Measurements from ENCODE around the gene LTA. TPM values are rescaled to one million over a fixed set of nuclear protein-coding genes. Genes with fewer than 3 reads are reported as not detected.

The LTA gene
- total RNA-seq, 5 donors from 2014 or later (not counting 1 experiment from before 2014, with no cell fraction given): 12.5 to 23.9 (median 17.9) TPM

GRCh38 chr6:31573239-31574105 is 1.4 kb downstream of the LTA start:
- 88% methylated on average over 9 of the region's 9 CpGs for WGBS (ENCODE audit: insufficient coverage)
- peak overlapping the region; percentile 91 to 99 (median 96) for H3K4me3 Mint-ChIP-seq
- DNase-seq (no peak), ATAC-seq (replicated peaks in 1 of 4) (no peak)
- H3K36me3 Mint-ChIP-seq: peaks cover 10% of the 10 kb centered on the region
- no peaks in the 10 kb centered on the region for H3K9me3 Mint-ChIP-seq
- peak overlapping the region; percentile 98 to 100 for H3K27ac Mint-ChIP-seq
- ChIA-PET CTCF (interaction anchor here (0.5 to 1.4 kb wide), 7 partner anchors 10 to 164 kb away, joined by 3 to 8 read pairs (median 3); no protein-coding TSS in a partner anchor), POLR2A (interaction anchor here (0.6 to 1.5 kb wide), 2 partner anchors 18 to 19 kb away, joined by 5 to 6 read pairs; partner anchors contain the start of gene NCR3 (in 1 of the 2))
- Histone ChIP-seq H3K27ac (ENCODE audit: low read length) (peak overlapping the region; percentile 92), H3K9me3 (no peaks in the 10 kb centered on the region), H3K36me3 (ENCODE audit: control insufficient read depth in 2 of 2, extremely low read depth in 1 of 2, insufficient read depth in 1 of 2, low read length in 1 of 2) (peaks cover 0 to 13% of the 10 kb centered on the region in 2 donors), H3K4me1 (ENCODE audit: control insufficient read depth in 1 of 2, extremely low read depth in 1 of 2, insufficient read depth in 2 of 2, low read length in 2 of 2) (peaks cover 53 to 93% of the 10 kb centered on the region in 2 experiments), H3K27me3 (replicated peaks in 1 of 2; ENCODE audit: control insufficient read depth in 2 of 2, extremely low read depth in 1 of 2, insufficient read depth in 2 of 2, low read length in 1 of 2) (no peaks in the 10 kb centered on the region), H3K4me3 (ENCODE audit: control insufficient read depth in 1 of 2, extremely low read depth in 1 of 2, low read length in 1 of 2) (no peak overlapping the region)
- H3K27me3 Mint-ChIP-seq: no peaks in the 10 kb centered on the region
- H3K4me1 Mint-ChIP-seq: peaks cover 94 to 95% (median 94%) of the 10 kb centered on the region in 3 donors

- peaks cover 0 to 18% of the 10 kb centered on the region in 2 donors for H3K36me3 ChIP-seq (ENCODE audit: control insufficient read depth in 2 of 2, extremely low read depth in 1 of 2, insufficient read depth in 1 of 2, low read length in 1 of 2)
- Mint-ChIP-seq H3K27ac (peak overlapping the region; percentile 98 to 100), H3K9me3 (no peaks in the 10 kb centered on the region), H3K27me3 (no peaks in the 10 kb centered on the region), H3K36me3 (peaks cover 15% of the 10 kb centered on the region), H3K4me3 (peak overlapping the region; percentile 86 to 99 (median 91)), H3K4me1 (peaks cover 94 to 95% (median 94%) of the 10 kb centered on the region in 3 donors)
- no peaks in the 10 kb centered on the region for H3K27me3 ChIP-seq (replicated peaks in 1 of 2; ENCODE audit: control insufficient read depth in 2 of 2, extremely low read depth in 1 of 2, insufficient read depth in 2 of 2, low read length in 1 of 2)
- ATAC-seq (replicated peaks in 1 of 4) (no peak), DNase-seq (no peak)
- ChIA-PET POLR2A (interaction anchor here (0.6 to 2.9 kb wide), 6 partner anchors 11 to 24 kb away, joined by 3 to 8 read pairs (median 4); partner anchors contain the start of gene NCR3 (in 1 of the 2)), CTCF (interaction anchor here (0.5 to 4.0 kb wide), 18 partner anchors 8 to 163 kb away, joined by 3 to 22 read pairs (median 5); partner anchors contain the start of genes ATP6V1G2 (in 1 of the 2), LST1 (in 1 of the 2) and NCR3 (in 1 of the 2))
- H3K4me1 ChIP-seq (ENCODE audit: control insufficient read depth in 1 of 2, extremely low read depth in 1 of 2, insufficient read depth in 2 of 2, low read length in 2 of 2): peaks cover 44 to 93% of the 10 kb centered on the region in 2 experiments
- H3K4me3 ChIP-seq (ENCODE audit: control insufficient read depth in 1 of 2, extremely low read depth in 1 of 2, low read length in 1 of 2): peak overlapping the region in 1 of 2 donors; percentile 79
- no peaks in the 10 kb centered on the region for H3K9me3 ChIP-seq
- peak overlapping the region; percentile 92 for H3K27ac ChIP-seq (ENCODE audit: low read length)
- 56% methylated on average over 12 of the region's 14 CpGs for WGBS (ENCODE audit: insufficient coverage)
Measured at GRCh38 chr6:31574106-31575061, 2.3 kb downstream of the LTA start.

DNA sequence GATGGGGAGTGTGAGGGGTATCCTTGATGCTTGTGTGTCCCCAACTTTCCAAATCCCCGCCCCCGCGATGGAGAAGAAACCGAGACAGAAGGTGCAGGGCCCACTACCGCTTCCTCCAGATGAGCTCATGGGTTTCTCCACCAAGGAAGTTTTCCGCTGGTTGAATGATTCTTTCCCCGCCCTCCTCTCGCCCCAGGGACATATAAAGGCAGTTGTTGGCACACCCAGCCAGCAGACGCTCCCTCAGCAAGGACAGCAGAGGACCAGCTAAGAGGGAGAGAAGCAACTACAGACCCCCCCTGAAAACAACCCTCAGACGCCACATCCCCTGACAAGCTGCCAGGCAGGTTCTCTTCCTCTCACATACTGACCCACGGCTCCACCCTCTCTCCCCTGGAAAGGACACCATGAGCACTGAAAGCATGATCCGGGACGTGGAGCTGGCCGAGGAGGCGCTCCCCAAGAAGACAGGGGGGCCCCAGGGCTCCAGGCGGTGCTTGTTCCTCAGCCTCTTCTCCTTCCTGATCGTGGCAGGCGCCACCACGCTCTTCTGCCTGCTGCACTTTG is 3.3 kb downstream of the LTA start, which contains the start of gene TNF:
Gene TNF, plus strand, starts transcription at position 231 of the 567 bp plus-strand sequence. Its CDS starts 177 bp downstream, at position 408.
- H3K4me3 ChIP-seq (ENCODE audit: control insufficient read depth in 1 of 2, extremely low read depth in 1 of 2, low read length in 1 of 2): peak within 1 kb of the TSS; percentile 79 to 87
- peak within 1 kb of the TSS; percentile 98 to 100 for H3K27ac Mint-ChIP-seq
- H3K27ac ChIP-seq (ENCODE audit: low read length): peak within 1 kb of the TSS; percentile 92
- H3K36me3 ChIP-seq (ENCODE audit: control insufficient read depth in 2 of 2, extremely low read depth in 1 of 2, insufficient read depth in 1 of 2, low read length in 1 of 2): peaks cover 0 to 18% of the 10 kb centered on the region in 2 donors
- POLR2A ChIA-PET: interaction anchor here (0.7 to 2.9 kb wide), 6 partner anchors 10 to 24 kb away, joined by 3 to 8 read pairs (median 4); partner anchors contain the start of gene NCR3 (in 1 of the 2)
- no peaks in the 10 kb centered on the region for H3K27me3 Mint-ChIP-seq
- H3K36me3 Mint-ChIP-seq: peaks cover 21% of the 10 kb centered on the region
- no peaks in the 10 kb centered on the region for H3K27me3 ChIP-seq (replicated peaks in 1 of 2; ENCODE audit: control insufficient read depth in 2 of 2, extremely low read depth in 1 of 2, insufficient read depth in 2 of 2, low read length in 1 of 2)
- H3K4me1 ChIP-seq (ENCODE audit: control insufficient read depth in 1 of 2, extremely low read depth in 1 of 2, insufficient read depth in 2 of 2, low read length in 2 of 2): peaks cover 45 to 93% of the 10 kb centered on the region in 2 experiments
- CTCF ChIA-PET: interaction anchor here (0.6 to 4.0 kb wide), 13 partner anchors 8 to 32 kb away, joined by 3 to 22 read pairs (median 5); partner anchors contain the start of genes ATP6V1G2 (in 1 of the 2), LST1 (in 1 of the 2) and NCR3 (in 1 of the 2)
- DNase-seq: peak in 26 of 35 experiments; percentile 32 to 81 (median 52)
- ATAC-seq (replicated peaks in 1 of 4): peak; percentile 5 to 8 (median 6)
- peaks cover 90 to 95% (median 94%) of the 10 kb centered on the region in 3 donors for H3K4me1 Mint-ChIP-seq
- H3K9me3 Mint-ChIP-seq: no peaks in the 10 kb centered on the region
- WGBS (ENCODE audit: insufficient coverage): 12% methylated on average over 10 of the region's 19 CpGs
- H3K4me3 Mint-ChIP-seq: peak within 1 kb of the TSS; percentile 86 to 99 (median 91)
- no peaks in the 10 kb centered on the region for H3K9me3 ChIP-seq

DNA sequence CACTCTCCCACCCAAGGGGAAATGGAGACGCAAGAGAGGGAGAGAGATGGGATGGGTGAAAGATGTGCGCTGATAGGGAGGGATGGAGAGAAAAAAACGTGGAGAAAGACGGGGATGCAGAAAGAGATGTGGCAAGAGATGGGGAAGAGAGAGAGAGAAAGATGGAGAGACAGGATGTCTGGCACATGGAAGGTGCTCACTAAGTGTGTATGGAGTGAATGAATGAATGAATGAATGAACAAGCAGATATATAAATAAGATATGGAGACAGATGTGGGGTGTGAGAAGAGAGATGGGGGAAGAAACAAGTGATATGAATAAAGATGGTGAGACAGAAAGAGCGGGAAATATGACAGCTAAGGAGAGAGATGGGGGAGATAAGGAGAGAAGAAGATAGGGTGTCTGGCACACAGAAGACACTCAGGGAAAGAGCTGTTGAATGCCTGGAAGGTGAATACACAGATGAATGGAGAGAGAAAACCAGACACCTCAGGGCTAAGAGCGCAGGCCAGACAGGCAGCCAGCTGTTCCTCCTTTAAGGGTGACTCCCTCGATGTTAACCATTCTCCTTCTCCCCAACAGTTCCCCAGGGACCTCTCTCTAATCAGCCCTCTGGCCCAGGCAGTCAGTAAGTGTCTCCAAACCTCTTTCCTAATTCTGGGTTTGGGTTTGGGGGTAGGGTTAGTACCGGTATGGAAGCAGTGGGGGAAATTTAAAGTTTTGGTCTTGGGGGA is 4.0 kb downstream of the LTA start:
- Mint-ChIP-seq H3K4me3 (peak overlapping the region; percentile 86 to 99 (median 91)), H3K9me3 (no peaks in the 10 kb centered on the region), H3K4me1 (peaks cover 85 to 95% (median 91%) of the 10 kb centered on the region in 3 donors), H3K36me3 (peaks cover 27% of the 10 kb centered on the region), H3K27ac (peak overlapping the region; percentile 98 to 100), H3K27me3 (no peaks in the 10 kb centered on the region)
- ChIA-PET CTCF (interaction anchor here (0.6 to 4.0 kb wide), 16 partner anchors 9 to 1085 kb away, joined by 3 to 22 read pairs (median 4); partner anchors contain the start of genes ATP6V1G2 (in 1 of the 2), LST1 (in 1 of the 2) and NCR3 (in 1 of the 2)), POLR2A (interaction anchor here (0.6 to 2.9 kb wide), 4 partner anchors 11 to 260 kb away, joined by 3 to 8 read pairs (median 5); no protein-coding TSS in a partner anchor)
- peaks cover 39 to 90% of the 10 kb centered on the region in 2 experiments for H3K4me1 ChIP-seq (ENCODE audit: control insufficient read depth in 1 of 2, extremely low read depth in 1 of 2, insufficient read depth in 2 of 2, low read length in 2 of 2)
- peak in 1 of 35 experiments; percentile 32 for DNase-seq
- WGBS (ENCODE audit: insufficient coverage): 33% methylated on average over 5 of the region's 8 CpGs
- H3K27me3 ChIP-seq (replicated peaks in 1 of 2; ENCODE audit: control insufficient read depth in 2 of 2, extremely low read depth in 1 of 2, insufficient read depth in 2 of 2, low read length in 1 of 2): no peaks in the 10 kb centered on the region
- H3K4me3 ChIP-seq (ENCODE audit: control insufficient read depth in 1 of 2, extremely low read depth in 1 of 2, low read length in 1 of 2): peak overlapping the region; percentile 79 to 87
- ATAC-seq (replicated peaks in 1 of 4): no peak
- H3K27ac ChIP-seq (ENCODE audit: low read length): peak overlapping the region; percentile 92
- no peaks in the 10 kb centered on the region for H3K9me3 ChIP-seq
- peaks cover 0 to 18% of the 10 kb centered on the region in 2 donors for H3K36me3 ChIP-seq (ENCODE audit: control insufficient read depth in 2 of 2, extremely low read depth in 1 of 2, insufficient read depth in 1 of 2, low read length in 1 of 2)

Data from T-cell (primary cell).